Activated naive CD8-positive, alpha-beta T cell treated with anti-CD3 and anti-CD28 coated beads for 36 hours (primary cell): ENCODE data around the gene ZNF285. TPM values are rescaled to one million over a fixed set of nuclear protein-coding genes. Genes with fewer than 3 reads are reported as not detected.
"Not testable (repeated sequence)": the region's sequence is repeated elsewhere in the genome, so short reads cannot be mapped to it uniquely, and the experiment has no call there.

Experiments
- DNase-seq: peaks from one replicate; pipeline ENCODE4 v3.0.0; 2021
- H3K27ac Mint-ChIP-seq: one replicate; pipeline ENCODE4 v1.8.0; 2022; ENCODE audit warnings: mild to moderate bottlenecking, moderate library complexity, mixed read lengths
- H3K27me3 Mint-ChIP-seq: one replicate; pipeline ENCODE4 v1.8.0; 2022; ENCODE audit warnings: mild to moderate bottlenecking, mixed read lengths
- H3K36me3 Mint-ChIP-seq: one replicate; pipeline ENCODE4 v1.8.0; 2021; ENCODE audit warnings: mild to moderate bottlenecking, mixed read lengths
- H3K4me1 Mint-ChIP-seq: one replicate; pipeline ENCODE4 v1.8.0; 2021; ENCODE audit warnings: mixed read lengths
- H3K4me3 Mint-ChIP-seq: one replicate; pipeline ENCODE4 v1.8.0; 2022; ENCODE audit warnings: mild to moderate bottlenecking, moderate library complexity, mixed read lengths
- H3K9me3 Mint-ChIP-seq: one replicate; pipeline ENCODE4 v1.8.0; 2022; ENCODE audit warnings: mixed read lengths
- total RNA-seq, 2 experiments: library from RNA; stranded (reverse); gene quantifications; one replicate each; pipeline ENCODE4 v1.2.3, GENCODE V29; 2021

ZNF285 gene
- total RNA-seq: 1 to 10 TPM; 1.8 to 2.4 TPM

- peaks cover 38% of the 10 kb centered on the region for H3K9me3 Mint-ChIP-seq
- H3K4me3 Mint-ChIP-seq: peak within 1 kb of the TSS; percentile 88
- H3K36me3 Mint-ChIP-seq: peaks cover 38% of the 10 kb centered on the region
- peaks cover 6% of the 10 kb centered on the region for H3K27me3 Mint-ChIP-seq
- peak; percentile 91 for DNase-seq
- peak within 1 kb of the TSS; percentile 73 for H3K27ac Mint-ChIP-seq
- peaks cover 12% of the 10 kb centered on the region for H3K4me1 Mint-ChIP-seq
Measured at GRCh38 chr19:44401139-44402115, at the start of gene ZNF285. Gene ZNF285 (minus strand): TSS chr19:44401608. CDS start chr19:44397213, 4,395 bp downstream.

DNA sequence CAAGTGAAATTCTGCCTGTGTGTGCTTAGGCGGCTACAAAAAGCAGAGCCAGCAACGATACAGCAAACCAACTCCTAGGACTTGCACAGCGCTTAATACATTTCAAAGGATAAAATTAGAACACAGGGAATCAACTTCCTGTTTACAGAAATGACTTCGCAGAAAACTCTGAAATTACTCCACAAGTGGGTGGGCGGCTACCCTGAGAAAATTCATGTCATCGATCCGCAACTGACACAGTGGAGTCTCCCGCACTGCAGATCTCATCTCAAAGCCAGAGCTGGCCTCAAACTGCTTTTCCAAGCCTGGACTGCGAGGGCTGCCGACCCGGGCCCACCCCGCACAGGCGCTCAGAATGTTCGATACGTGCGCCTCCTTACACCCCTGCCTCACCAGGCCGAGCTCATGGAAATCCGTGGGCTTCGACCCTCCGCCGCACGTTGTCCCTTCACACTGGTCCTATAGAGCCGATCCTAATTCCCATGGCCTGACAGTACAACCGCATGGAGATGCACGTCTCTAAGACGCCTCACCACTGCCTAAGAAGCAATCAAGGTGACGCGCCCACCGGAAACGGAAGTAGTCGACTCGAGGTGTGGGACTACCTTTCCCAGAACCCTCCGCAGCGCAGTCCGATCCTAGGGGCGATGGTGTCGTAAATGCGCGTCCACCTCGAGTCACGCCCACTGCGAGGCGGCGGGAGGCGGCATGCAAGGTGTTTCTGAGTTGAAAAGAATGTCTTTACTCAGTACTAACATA is 46.7 kb upstream of the ZNF285 start, which contains the start of gene ZNF229:
ZNF229 (minus strand) TSS at position 557 of the 759 bp plus-strand sequence. CDS start 5,625 bp downstream, outside the sequence.
- Mint-ChIP-seq H3K36me3 (peaks cover 69% of the 10 kb centered on the region), H3K9me3 (peaks cover 68% of the 10 kb centered on the region), H3K27ac (peak within 1 kb of the TSS; percentile 89), H3K27me3 (peaks cover 4% of the 10 kb centered on the region), H3K4me1 (peaks cover 8% of the 10 kb centered on the region), H3K4me3 (peak within 1 kb of the TSS; percentile 90)
- peak; percentile 88 for DNase-seq

DNA sequence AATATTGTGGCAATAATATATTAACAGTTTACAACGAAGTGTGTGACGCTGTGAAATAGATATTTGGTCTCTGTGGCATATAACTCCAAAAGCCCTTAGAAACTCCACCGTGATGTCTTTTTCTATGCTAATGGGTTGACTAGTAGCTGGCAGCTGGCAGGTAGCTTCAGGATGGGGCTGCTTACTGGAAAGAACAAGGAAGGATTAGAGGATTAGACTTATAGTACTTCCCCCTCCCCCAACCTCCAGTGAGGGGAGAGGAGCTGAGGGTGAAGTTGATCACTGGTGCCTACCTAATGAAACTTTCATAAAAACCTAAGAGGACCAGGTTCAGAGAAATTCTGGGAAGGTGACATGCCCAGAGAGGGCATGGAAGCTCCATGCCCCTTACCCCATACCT is 37.0 kb upstream of the ZNF285 start:
- Mint-ChIP-seq H3K9me3 (peaks cover 59% of the 10 kb centered on the region), H3K27me3 (no peaks in the 10 kb centered on the region), H3K4me1 (no peaks in the 10 kb centered on the region), H3K27ac (no peak overlapping the region), H3K4me3 (no peak overlapping the region), H3K36me3 (peaks cover 87% of the 10 kb centered on the region)
- no peak for DNase-seq

DNA sequence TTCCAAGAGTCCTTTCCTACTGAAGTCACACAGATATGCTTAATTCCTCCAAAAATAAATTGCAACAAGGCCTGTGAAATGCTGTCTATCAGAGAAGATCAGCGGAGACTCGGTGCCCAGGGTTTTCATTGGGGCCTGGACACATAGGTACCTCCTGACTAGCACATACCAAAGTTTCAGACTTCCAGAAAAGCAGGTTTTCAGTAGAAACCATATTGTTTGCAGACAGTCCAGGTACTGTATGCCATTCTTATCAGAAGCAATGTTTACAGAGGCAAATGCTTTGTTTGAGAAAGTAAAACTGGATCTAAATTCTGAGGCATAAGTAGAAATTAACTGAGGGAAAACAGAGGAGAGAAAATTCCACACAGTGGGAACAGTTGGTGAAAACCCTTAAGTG is 34.0 kb upstream of the ZNF285 start:
- no peaks in the 10 kb centered on the region for H3K4me1 Mint-ChIP-seq

DNA sequence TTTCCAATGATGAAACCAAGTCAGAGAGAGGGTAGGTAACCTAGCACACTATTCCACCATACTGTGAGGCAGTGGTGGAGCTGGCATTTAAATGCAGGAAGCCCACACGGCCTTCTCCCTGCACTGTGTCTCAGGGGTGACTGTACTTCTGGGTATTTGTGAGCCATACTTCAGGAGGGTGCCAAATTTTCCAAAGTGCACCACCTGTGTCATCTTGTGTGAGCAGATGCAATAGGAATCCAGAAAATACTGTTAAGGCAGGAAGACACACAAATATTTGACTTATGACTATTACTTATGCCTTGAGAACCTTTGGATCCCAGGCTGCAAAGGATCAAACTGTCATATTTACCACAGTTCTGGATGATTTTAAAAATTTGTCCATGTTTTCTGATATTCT is 29.5 kb upstream of the ZNF285 start:
- Mint-ChIP-seq H3K36me3 (peaks cover 84% of the 10 kb centered on the region), H3K4me3 (no peak overlapping the region), H3K4me1 (no peaks in the 10 kb centered on the region), H3K27ac (no peak overlapping the region), H3K27me3 (no peaks in the 10 kb centered on the region), H3K9me3 (peaks cover 70% of the 10 kb centered on the region)
- no peak for DNase-seq

More for the DNA sequence above, 34.0 kb upstream of the ZNF285 start:
- Mint-ChIP-seq H3K9me3 (peaks cover 60% of the 10 kb centered on the region), H3K4me3 (no peak overlapping the region), H3K27ac (no peak overlapping the region), H3K36me3 (peaks cover 87% of the 10 kb centered on the region), H3K27me3 (no peaks in the 10 kb centered on the region)
- no peak for DNase-seq

DNA sequence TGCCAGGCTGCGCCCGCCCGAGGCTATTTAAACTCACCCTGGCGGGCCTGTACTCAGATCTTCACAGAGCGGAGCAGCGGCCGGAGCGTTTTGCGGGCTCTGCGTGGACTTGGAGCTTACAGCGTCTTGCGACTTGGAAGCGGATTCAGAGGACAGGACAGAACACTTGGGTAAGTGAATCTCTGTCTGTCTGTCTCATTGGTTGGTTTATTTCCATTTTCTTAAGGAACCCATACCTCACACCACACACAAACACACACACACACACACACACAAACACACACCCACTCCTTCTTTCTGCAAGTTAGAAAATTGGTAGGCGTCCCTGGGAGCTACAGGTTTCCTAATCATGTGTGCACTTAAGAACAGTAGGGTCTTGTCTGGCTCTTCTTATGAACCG is 14.1 kb upstream of the ZNF285 start:
- H3K9me3 Mint-ChIP-seq: peaks cover 41% of the 10 kb centered on the region
- not testable (repeated sequence) for H3K4me1 Mint-ChIP-seq, H3K27ac Mint-ChIP-seq, H3K27me3 Mint-ChIP-seq, DNase-seq, H3K36me3 Mint-ChIP-seq, H3K4me3 Mint-ChIP-seq

GRCh38 chr19:44389268-44389667 is 12.1 kb downstream of the ZNF285 start:
- not testable (repeated sequence) for H3K4me1 Mint-ChIP-seq, H3K27me3 Mint-ChIP-seq, H3K27ac Mint-ChIP-seq, H3K4me3 Mint-ChIP-seq, DNase-seq
- Mint-ChIP-seq H3K9me3 (peaks cover 53% of the 10 kb centered on the region), H3K36me3 (peaks cover 88% of the 10 kb centered on the region)

DNA sequence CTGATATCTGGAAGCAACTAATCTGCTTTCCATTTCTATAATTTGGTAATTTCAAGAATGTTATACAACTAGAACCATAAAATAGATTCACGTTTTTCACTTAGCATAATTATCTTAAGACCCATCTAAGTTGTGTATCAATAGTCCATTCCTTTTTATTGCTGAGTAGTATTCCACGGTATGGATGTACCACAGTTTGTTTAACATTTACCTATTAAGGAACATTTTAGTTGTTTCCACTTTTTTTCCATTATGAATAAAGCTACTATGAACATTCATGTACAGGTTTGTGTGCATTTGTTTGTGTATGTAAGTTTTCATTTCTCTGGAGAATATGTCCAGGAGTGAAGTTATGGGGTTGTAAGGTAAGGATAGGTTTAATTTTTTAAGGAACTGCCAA is 26.6 kb downstream of the ZNF285 start:
- no peak overlapping the region for H3K4me3 Mint-ChIP-seq
- H3K9me3 Mint-ChIP-seq: peaks cover 32% of the 10 kb centered on the region
- H3K27me3 Mint-ChIP-seq: no peaks in the 10 kb centered on the region
- H3K36me3 Mint-ChIP-seq: peaks cover 5% of the 10 kb centered on the region
- H3K27ac Mint-ChIP-seq: no peak overlapping the region
- no peaks in the 10 kb centered on the region for H3K4me1 Mint-ChIP-seq
- DNase-seq: no peak

DNA sequence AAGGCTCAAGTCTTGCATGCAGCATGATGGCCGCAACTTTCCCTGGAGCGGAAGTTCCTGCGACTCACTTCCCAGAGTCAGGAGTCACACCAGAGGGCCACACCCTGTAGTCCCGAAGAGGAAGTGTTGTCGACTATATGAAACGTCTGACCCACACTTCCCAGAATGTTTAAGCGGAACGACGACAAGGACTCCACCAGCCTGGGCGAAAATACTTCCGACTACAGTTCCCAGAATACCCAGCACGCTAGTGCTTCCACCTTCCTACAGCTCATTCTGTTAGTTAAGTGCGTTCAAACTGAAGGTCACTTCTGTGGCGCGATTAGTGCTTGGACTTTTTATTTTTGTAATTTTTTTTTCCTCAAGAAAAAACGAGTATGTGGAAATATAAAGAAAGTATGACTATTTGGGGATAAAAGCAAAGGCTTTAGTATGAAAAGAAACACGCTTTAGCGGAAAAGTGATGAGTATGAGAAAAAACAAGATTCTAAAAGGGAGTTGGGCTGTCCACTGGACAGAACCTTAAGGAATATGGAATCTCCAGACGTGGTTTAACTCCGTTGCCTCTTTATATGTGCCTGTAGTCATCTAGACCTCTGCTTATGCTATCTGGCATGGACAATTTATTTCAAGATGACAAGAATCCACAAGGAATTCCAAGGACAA is 29.5 kb downstream of the ZNF285 start:
- Mint-ChIP-seq H3K27ac (no peak overlapping the region), H3K4me3 (no peak overlapping the region), H3K27me3 (no peaks in the 10 kb centered on the region), H3K9me3 (peaks cover 35% of the 10 kb centered on the region), H3K36me3 (peaks cover 3% of the 10 kb centered on the region), H3K4me1 (no peaks in the 10 kb centered on the region)
- DNase-seq: no peak

- Mint-ChIP-seq H3K36me3 (peaks cover 4% of the 10 kb centered on the region), H3K9me3 (peaks cover 34% of the 10 kb centered on the region), H3K27ac (no peak overlapping the region), H3K4me3 (no peak overlapping the region), H3K27me3 (peaks cover 6% of the 10 kb centered on the region), H3K4me1 (no peaks in the 10 kb centered on the region)
- DNase-seq: no peak
Measured at GRCh38 chr19:44367024-44367423, 34.4 kb downstream of the ZNF285 start.

GRCh38 chr19:44356383-44357111 is 44.9 kb downstream of the ZNF285 start, which contains the start of gene ZNF112:
Gene ZNF112 (minus strand): TSS chr19:44356680. CDS start chr19:44340539, 16,141 bp downstream.
- peak within 1 kb of the TSS; percentile 65 for H3K4me3 Mint-ChIP-seq
- DNase-seq: peak; percentile 35

GRCh38 chr19:44346556-44346955 is 54.9 kb downstream of the ZNF285 start:
- Mint-ChIP-seq H3K27ac (no peak overlapping the region), H3K27me3 (peaks cover 3% of the 10 kb centered on the region), H3K36me3 (peaks cover 20% of the 10 kb centered on the region), H3K4me1 (no peaks in the 10 kb centered on the region), H3K9me3 (peaks cover 26% of the 10 kb centered on the region), H3K4me3 (no peak overlapping the region)
- DNase-seq: no peak

More at GRCh38 chr19:44356383-44357111, 44.9 kb downstream of the ZNF285 start, which contains the start of gene ZNF112:
- peaks cover 28% of the 10 kb centered on the region for H3K36me3 Mint-ChIP-seq
- peaks cover 49% of the 10 kb centered on the region for H3K9me3 Mint-ChIP-seq
- peaks cover 13% of the 10 kb centered on the region for H3K27me3 Mint-ChIP-seq
- H3K27ac Mint-ChIP-seq: peak within 1 kb of the TSS; percentile 54
- H3K4me1 Mint-ChIP-seq: peaks cover 10% of the 10 kb centered on the region

- peaks cover under 1% of the 10 kb centered on the region for H3K27me3 Mint-ChIP-seq
- H3K4me3 Mint-ChIP-seq: no peak overlapping the region
- peaks cover 23% of the 10 kb centered on the region for H3K9me3 Mint-ChIP-seq
- peaks cover 17% of the 10 kb centered on the region for H3K36me3 Mint-ChIP-seq
- no peak overlapping the region for H3K27ac Mint-ChIP-seq
- no peak for DNase-seq
- no peaks in the 10 kb centered on the region for H3K4me1 Mint-ChIP-seq
Measured at GRCh38 chr19:44345959-44346358, 55.4 kb downstream of the ZNF285 start.

GRCh38 chr19:44344255-44344654 is 57.2 kb downstream of the ZNF285 start:
- Mint-ChIP-seq H3K36me3 (peaks cover 12% of the 10 kb centered on the region), H3K4me1 (no peaks in the 10 kb centered on the region), H3K4me3 (no peak overlapping the region), H3K9me3 (peaks cover 19% of the 10 kb centered on the region), H3K27me3 (no peaks in the 10 kb centered on the region), H3K27ac (no peak overlapping the region)
- DNase-seq: no peak
